IMR-90 (cell line): ENCODE measurements around the gene PAQR9. TPM values are rescaled to one million over a fixed set of nuclear protein-coding genes. Genes with fewer than 3 reads are reported as not detected.

Source experiments
- ATAC-seq: fragments of 200-7000 bp; cut with Tn5 transposase; 2 replicates; pipeline ENCODE4 v1.9.1; 2020; ENCODE audit warnings: low read depth, mild to moderate bottlenecking, moderate library complexity
- BruUV-seq: library from RNA; stranded (reverse); fragments of 400-500 nt; replicated peaks from 2 replicates; lab custom pipeline; 2021; lab: Mats Ljungman, UMichigan
- CTCF ChIA-PET: fragments of 300-600 bp; formaldehyde crosslinking; extraction: SDS; loops from one replicate; lab custom pipeline; 2021; ENCODE audit warnings: antibody characterized with exemption; lab: Yijun Ruan, JAX
- POLR2A ChIA-PET: fragments of 300-600 bp; sonication (Branson Sonifier 250); formaldehyde crosslinking; loops from one replicate; lab custom pipeline; 2022; ENCODE audit warnings: antibody characterized with exemption; ENCODE audit not compliant: unreplicated experiment; lab: Charles Lee
- DNase-seq: peaks from one replicate; pipeline ENCODE4 v3.0.0; 2013
- H2AFZ ChIP-seq: replicated peaks from 2 replicates; pipeline ENCODE3; 2013; ENCODE audit warnings: low read length, mild to moderate bottlenecking; ENCODE audit not compliant: poor library complexity
- H2AK5ac ChIP-seq: 2 replicates; pipeline ENCODE4 v1.6.1; 2013; ENCODE audit warnings: low read depth, low read length, inconsistent platforms
- H2AK9ac ChIP-seq: replicated peaks from 2 replicates; pipeline ENCODE3; 2013; ENCODE audit warnings: mild to moderate bottlenecking, low read depth, low read length, moderate library complexity; ENCODE audit not compliant: poor library complexity
- H2BK120ac ChIP-seq: 2 replicates; pipeline ENCODE4 v1.6.1; 2013; ENCODE audit warnings: low read depth, low read length, inconsistent platforms
- H2BK15ac ChIP-seq: 3 replicates; pipeline ENCODE4 v1.6.1; 2013; ENCODE audit warnings: low read depth, low read length, inconsistent platforms
- H2BK20ac ChIP-seq: 2 replicates; pipeline ENCODE4 v1.6.1; 2013; ENCODE audit warnings: low read depth, mild to moderate bottlenecking, inconsistent platforms, low read length, moderate library complexity
- H2BK5ac ChIP-seq: 2 replicates; pipeline ENCODE4 v1.6.1; 2013; ENCODE audit warnings: mild to moderate bottlenecking, low read depth, low read length, inconsistent platforms; ENCODE audit not compliant: poor library complexity, severe bottlenecking
- H3K14ac ChIP-seq: replicated peaks from 2 replicates; pipeline ENCODE4 v1.6.1; 2013; ENCODE audit warnings: low read depth, low read length, inconsistent platforms
- H3K18ac ChIP-seq: 2 replicates; pipeline ENCODE4 v1.6.1; 2013; ENCODE audit warnings: low read depth, low read length, control low read depth
- H3K23ac ChIP-seq: 2 replicates; pipeline ENCODE4 v1.6.1; 2013; ENCODE audit warnings: low read depth, low read length, inconsistent platforms
- H3K27ac ChIP-seq: 2 replicates; pipeline ENCODE4 v1.5.1; 2013; ENCODE audit warnings: mild to moderate bottlenecking, control low read depth, low read length; ENCODE audit not compliant: insufficient read depth
- H3K27me3 ChIP-seq: 2 replicates; pipeline ENCODE4 v1.6.1; 2013; ENCODE audit warnings: low read length; ENCODE audit not compliant: control insufficient read depth, insufficient read depth
- H3K36me3 ChIP-seq: 2 replicates; pipeline ENCODE4 v1.6.1; 2013; ENCODE audit warnings: low read length, mixed read lengths; ENCODE audit not compliant: control insufficient read depth, insufficient read depth
- H3K4ac ChIP-seq: 2 replicates; pipeline ENCODE4 v1.6.1; 2013; ENCODE audit warnings: low read depth, low read length, inconsistent platforms
- H3K4me1 ChIP-seq: 2 replicates; pipeline ENCODE4 v1.6.1; 2013; ENCODE audit warnings: low read length, mixed read lengths; ENCODE audit not compliant: control insufficient read depth, insufficient read depth
- H3K4me2 ChIP-seq: 2 replicates; pipeline ENCODE4 v1.6.1; 2013; ENCODE audit warnings: low read depth, mild to moderate bottlenecking, control low read depth, low read length, moderate library complexity
- H3K4me3 ChIP-seq: 2 replicates; pipeline ENCODE4 v1.5.1; 2013; ENCODE audit warnings: low read depth, mild to moderate bottlenecking, control low read depth, low read length, moderate library complexity; ENCODE audit not compliant: insufficient read depth
- H3K56ac ChIP-seq: 2 replicates; pipeline ENCODE4 v1.6.1; 2013; ENCODE audit warnings: low read length, inconsistent platforms; ENCODE audit not compliant: insufficient read depth; ENCODE audit errors: extremely low read depth
- H3K79me1 ChIP-seq, 2 experiments: 2 replicates each; pipeline ENCODE4 v1.6.1; 2013; ENCODE audit warnings: low read length in 2 of 2, inconsistent platforms in 1 of 2, low read depth in 1 of 2
- H3K9ac ChIP-seq: 2 replicates; pipeline ENCODE4 v1.6.1; 2013; ENCODE audit warnings: low read depth, low read length, control low read depth
- H3K9me1 ChIP-seq: 2 replicates; pipeline ENCODE4 v1.6.1; 2013; ENCODE audit warnings: low read length, inconsistent platforms; ENCODE audit not compliant: insufficient read depth
- H3K9me3 ChIP-seq: 2 replicates; pipeline ENCODE4 v1.6.1; 2013; ENCODE audit warnings: low read length; ENCODE audit not compliant: control insufficient read depth, insufficient read depth
- H4K20me1 ChIP-seq: 2 replicates; pipeline ENCODE4 v1.6.1; 2013; ENCODE audit warnings: low read length, inconsistent platforms; ENCODE audit not compliant: insufficient read depth
- H4K5ac ChIP-seq: 2 replicates; pipeline ENCODE4 v1.6.1; 2013; ENCODE audit warnings: mild to moderate bottlenecking, low read depth, low read length, control low read depth
- H4K8ac ChIP-seq, 2 experiments: 2 replicates each; pipeline ENCODE4 v1.6.1; 2013; ENCODE audit warnings: low read depth in 2 of 2, low read length in 2 of 2, control low read depth in 1 of 2, inconsistent platforms in 1 of 2
- H4K91ac ChIP-seq: 2 replicates; pipeline ENCODE4 v1.6.1; 2013; ENCODE audit warnings: low read depth, low read length, inconsistent platforms; ENCODE audit not compliant: insufficient read depth
- BHLHE40 ChIP-seq: fragments of 150-350 bp; IDR thresholded peaks from 2 replicates; pipeline ENCODE4 v1.6.1; 2016; ENCODE audit warnings: mild to moderate bottlenecking, low read depth, low read length
- CEBPB ChIP-seq: IDR thresholded peaks from 2 replicates; pipeline ENCODE4 v1.6.1; 2012; ENCODE audit warnings: low read depth, low read length, improper control_type of control experiment
- MAFK ChIP-seq: IDR thresholded peaks from 2 replicates; pipeline ENCODE4 v1.6.1; 2012; ENCODE audit warnings: low read depth, low read length, improper control_type of control experiment
- RAD21 ChIP-seq: IDR thresholded peaks from 2 replicates; pipeline ENCODE4 v1.6.1; 2012; ENCODE audit warnings: low read length, improper control_type of control experiment
- RCOR1 ChIP-seq: IDR thresholded peaks from 2 replicates; pipeline ENCODE4 v1.6.1; 2012; ENCODE audit warnings: mild to moderate bottlenecking, low read length, improper control_type of control experiment; ENCODE audit not compliant: insufficient replicate concordance
- RFX5 ChIP-seq: IDR thresholded peaks from 2 replicates; pipeline ENCODE4 v1.8.0; 2012; ENCODE audit warnings: low read depth, mild to moderate bottlenecking, low read length, moderate library complexity
- SMC3 ChIP-seq: fragments of 150-350 bp; IDR thresholded peaks from 2 replicates; pipeline ENCODE4 v1.6.1; 2016; ENCODE audit warnings: low read depth, mild to moderate bottlenecking, antibody characterized with exemption, low read length, moderate library complexity
- WGBS, 2 experiments: methylation state at CpG; one replicate each; pipeline versions ENCODE4 v1.1.5 to v1.1.7; 2013; ENCODE audit warnings: missing lambda C conversion rate in 2 of 2; ENCODE audit not compliant: insufficient read length in 1 of 2; ENCODE audit errors: extremely low coverage in 2 of 2; 5-methylcytosine and 5-hydroxymethylcytosine counted together
- dilution Hi-C: fragments of 300-500 bp; cut with HindIII; formaldehyde crosslinking; loops from one replicate; pipeline ENCODE4 v1.14.3; 2018; ENCODE audit warnings: low sequenced_read_pairs; ENCODE audit not compliant: unreplicated experiment
- in situ Hi-C: fragments of 300-500 bp; cut with MboI; formaldehyde crosslinking; loops from 3 replicates; pipeline ENCODE4 v1.14.3; 2019; ENCODE audit warnings: low sequenced_read_pairs, inconsistent platforms, mixed read lengths
- intact Hi-C: fragments of 100-400 bp; cut with micrococcal nuclease; formaldehyde crosslinking; loops from 2 replicates; pipeline ENCODE4 v1.10.0; 2022
- polyA plus RNA-seq, 3 experiments: library from polyadenylated mRNA; depleted of rRNA; stranded (reverse); fragments of >200 nt; gene quantifications; 2 replicates each; pipeline ENCODE4 v1.2.3, GENCODE V29; 2012; ENCODE audit warnings: low replicate concordance in 1 of 3
- total RNA-seq: library from RNA; depleted of rRNA; stranded (reverse); fragments of >200 nt; gene quantifications from 2 replicates; pipeline ENCODE4 v1.2.3, GENCODE V29; 2012
- TF ChIP-seq, protein P1 (sequence below): fragments of 150-350 bp; IDR thresholded peaks from 2 replicates; pipeline ENCODE4 v1.6.1; 2017; ENCODE audit warnings: mild to moderate bottlenecking, antibody characterized with exemption, low read length, low read depth
- TF ChIP-seq, protein P2 (sequence below): conservative IDR thresholded peaks from 2 replicates; pipeline ENCODE4 v1.5.1; 2012; ENCODE audit warnings: mild to moderate bottlenecking, low read depth, low read length, improper control_type of control experiment

PAQR9 gene
- total and polyA plus RNA-seq, 2 of the 4 experiments (the other 2 are of a cell fraction) = 0.05 TPM; not detected in 1

DNA sequence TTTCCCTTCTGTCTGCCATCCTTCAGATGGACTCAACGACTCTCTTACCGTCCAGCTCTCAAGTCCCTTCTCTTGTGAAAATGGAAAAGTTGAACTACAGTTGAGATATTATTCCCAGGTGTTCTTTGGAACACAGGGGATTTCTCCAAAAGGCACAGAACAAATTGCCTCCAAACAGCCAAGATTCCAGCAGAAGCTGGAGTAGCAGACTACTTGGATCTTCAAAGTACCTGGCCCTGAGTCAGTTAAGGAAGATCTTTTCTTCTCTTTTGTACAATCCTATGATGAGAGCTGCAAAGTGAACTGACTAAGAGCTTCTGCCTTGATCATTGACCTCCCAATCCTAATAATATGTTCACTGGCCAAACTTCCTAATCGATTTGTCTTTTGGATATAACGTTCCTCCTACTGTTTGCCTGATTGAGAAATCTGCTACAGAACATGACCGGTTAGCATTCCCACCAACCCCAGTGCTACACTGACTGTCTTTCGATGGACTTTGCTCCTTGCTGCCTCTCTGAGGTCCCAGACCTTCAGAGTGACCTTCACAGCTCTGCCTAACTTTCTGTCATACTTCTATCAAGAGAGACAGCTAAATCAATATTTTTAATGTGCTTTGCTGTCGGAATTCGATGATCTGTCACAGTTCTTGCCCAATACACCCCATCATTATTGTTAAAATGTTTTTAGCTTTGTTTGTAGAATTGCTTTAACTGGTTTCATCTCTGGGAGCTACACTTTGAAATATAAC is 21.9 kb downstream of the PAQR9 start:
- no peak overlapping the region for H2AK9ac ChIP-seq
- no peaks in the 10 kb centered on the region for H3K9me3 ChIP-seq
- no peak for TF ChIP-seq RCOR1
- TF ChIP-seq, protein P1, sequence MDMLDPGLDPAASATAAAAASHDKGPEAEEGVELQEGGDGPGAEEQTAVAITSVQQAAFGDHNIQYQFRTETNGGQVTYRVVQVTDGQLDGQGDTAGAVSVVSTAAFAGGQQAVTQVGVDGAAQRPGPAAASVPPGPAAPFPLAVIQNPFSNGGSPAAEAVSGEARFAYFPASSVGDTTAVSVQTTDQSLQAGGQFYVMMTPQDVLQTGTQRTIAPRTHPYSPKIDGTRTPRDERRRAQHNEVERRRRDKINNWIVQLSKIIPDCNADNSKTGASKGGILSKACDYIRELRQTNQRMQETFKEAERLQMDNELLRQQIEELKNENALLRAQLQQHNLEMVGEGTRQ = no peak
- no peak for TF ChIP-seq MAFK
- TF ChIP-seq BHLHE40 = no peak
- no peak for TF ChIP-seq CEBPB
- no peak for TF ChIP-seq SMC3
- TF ChIP-seq RFX5 = no peak
- TF ChIP-seq, protein P2, sequence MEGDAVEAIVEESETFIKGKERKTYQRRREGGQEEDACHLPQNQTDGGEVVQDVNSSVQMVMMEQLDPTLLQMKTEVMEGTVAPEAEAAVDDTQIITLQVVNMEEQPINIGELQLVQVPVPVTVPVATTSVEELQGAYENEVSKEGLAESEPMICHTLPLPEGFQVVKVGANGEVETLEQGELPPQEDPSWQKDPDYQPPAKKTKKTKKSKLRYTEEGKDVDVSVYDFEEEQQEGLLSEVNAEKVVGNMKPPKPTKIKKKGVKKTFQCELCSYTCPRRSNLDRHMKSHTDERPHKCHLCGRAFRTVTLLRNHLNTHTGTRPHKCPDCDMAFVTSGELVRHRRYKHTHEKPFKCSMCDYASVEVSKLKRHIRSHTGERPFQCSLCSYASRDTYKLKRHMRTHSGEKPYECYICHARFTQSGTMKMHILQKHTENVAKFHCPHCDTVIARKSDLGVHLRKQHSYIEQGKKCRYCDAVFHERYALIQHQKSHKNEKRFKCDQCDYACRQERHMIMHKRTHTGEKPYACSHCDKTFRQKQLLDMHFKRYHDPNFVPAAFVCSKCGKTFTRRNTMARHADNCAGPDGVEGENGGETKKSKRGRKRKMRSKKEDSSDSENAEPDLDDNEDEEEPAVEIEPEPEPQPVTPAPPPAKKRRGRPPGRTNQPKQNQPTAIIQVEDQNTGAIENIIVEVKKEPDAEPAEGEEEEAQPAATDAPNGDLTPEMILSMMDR = no peak
- no peak for TF ChIP-seq RAD21
- H2AK5ac ChIP-seq = no peak overlapping the region
- no TSS peak for BruUV-seq
- CTCF ChIA-PET = no interaction called here
- no peaks in the 10 kb centered on the region for H3K36me3 ChIP-seq
- H4K5ac ChIP-seq = no peak overlapping the region
- H2BK15ac ChIP-seq = no peak overlapping the region
- intact Hi-C loops (loop anchor here (10.0 kb wide), 1 partner anchor 1313 kb away; no protein-coding TSS in a partner anchor), in situ Hi-C loops (no loop called here), dilution Hi-C loops (no loop called here)
- H3K4me3 ChIP-seq = no peak overlapping the region
- no peak overlapping the region for H3K18ac ChIP-seq
- no peak overlapping the region for H2AFZ ChIP-seq
- no peak overlapping the region for H3K14ac ChIP-seq
- no peak overlapping the region for H2BK20ac ChIP-seq
- no peak overlapping the region for H3K4me2 ChIP-seq
- ATAC-seq (no peak), DNase-seq (no peak)
- H3K27me3 ChIP-seq = peaks cover 5% of the 10 kb centered on the region
- H3K27ac ChIP-seq = no peak overlapping the region
- H2BK5ac ChIP-seq = no peak overlapping the region
- no peaks in the 10 kb centered on the region for H3K4me1 ChIP-seq
- H3K4ac ChIP-seq = no peak overlapping the region
- H3K9me1 ChIP-seq = no peaks in the 10 kb centered on the region
- no peaks in the 10 kb centered on the region for H4K20me1 ChIP-seq
- no peaks in the 10 kb centered on the region for H3K79me1 ChIP-seq
- 90% methylated on average over 3 of the region's 8 CpGs; no CpG with 5 or more reads in 1 of the 2 experiments for WGBS, 2 experiments
- POLR2A ChIA-PET = no interaction called here
- H3K56ac ChIP-seq = no peak overlapping the region
- no peak overlapping the region for H3K23ac ChIP-seq
- H4K91ac ChIP-seq = no peak overlapping the region
- H2BK120ac ChIP-seq = no peak overlapping the region
- no peak overlapping the region for H4K8ac ChIP-seq
- H3K9ac ChIP-seq = no peak overlapping the region
